Activated CD4-positive, alpha-beta T cell treated with anti-CD3 and anti-CD28 coated beads, Interleukin-2, amount 50 U/mL, for 1 hour (primary cell): ENCODE data around the gene GRIN3A.

Source experiments
- DNase-seq: peaks from one replicate; pipeline ENCODE4 v3.0.0-alpha.2; 2020

GRIN3A gene

DNA sequence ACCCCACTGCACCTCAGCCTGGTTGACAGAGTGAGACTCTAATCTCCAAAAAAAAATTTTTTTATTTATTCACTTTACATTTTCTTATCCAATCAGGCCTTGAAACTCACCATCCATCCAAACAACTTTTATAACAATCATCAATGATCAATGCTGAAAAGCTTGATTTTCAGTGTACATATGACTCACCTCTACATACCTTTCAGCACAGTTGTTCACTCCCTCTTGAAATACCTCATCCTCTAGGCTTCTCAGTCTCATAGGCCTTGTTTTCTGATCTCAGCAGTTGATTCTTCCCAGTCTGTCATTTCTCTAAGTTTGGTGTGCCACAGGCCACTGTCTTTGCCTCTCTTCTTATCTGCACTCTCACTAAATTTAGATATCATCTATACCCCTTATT lies 36.2 kb downstream of the GRIN3A start:
- no peak for DNase-seq

- DNase-seq, result no peak
These were observed 44.7 kb downstream of the GRIN3A start for GRCh38 chr9:101693546-101694336.

DNA sequence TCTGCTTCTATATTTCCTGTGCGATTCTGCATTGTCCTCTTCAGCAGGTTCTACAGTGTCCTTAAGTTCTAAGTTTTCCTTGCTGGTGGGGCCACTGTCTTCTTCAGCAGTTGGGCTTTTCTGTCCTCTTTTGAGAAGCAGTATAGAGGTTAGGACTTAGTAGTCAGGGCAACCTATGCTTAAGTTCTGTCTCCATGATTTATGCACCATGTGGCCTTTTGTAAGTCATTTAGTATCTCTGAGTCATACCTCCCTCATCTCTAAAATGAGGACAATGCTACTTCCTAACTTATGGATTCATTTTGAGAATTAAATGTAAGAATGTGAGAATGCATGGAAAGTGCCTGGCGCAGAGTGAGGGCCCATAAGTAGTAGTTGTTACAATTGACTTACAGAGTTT lies 46.8 kb downstream of the GRIN3A start:
- DNase-seq, result no peak

DNA sequence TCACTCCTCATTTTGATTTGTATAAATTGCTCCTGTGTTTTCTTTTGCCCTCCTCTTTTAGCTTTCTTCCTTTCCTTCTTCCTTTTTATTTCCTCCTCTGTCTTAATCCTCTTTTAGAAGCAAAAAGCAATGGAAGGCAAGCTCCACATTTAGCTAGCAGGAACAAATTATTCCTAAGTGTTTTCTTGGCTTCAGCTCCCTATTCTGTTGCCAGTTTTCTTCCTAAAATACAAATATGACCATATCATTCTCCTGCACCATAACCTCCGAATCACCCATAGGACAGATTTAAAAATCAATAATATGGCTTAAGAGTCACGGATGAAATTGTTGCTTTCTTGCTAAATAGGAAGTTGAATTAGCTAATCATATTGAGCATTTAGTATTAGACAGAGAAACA lies 49.4 kb downstream of the GRIN3A start:
- DNase-seq, result no peak

DNA sequence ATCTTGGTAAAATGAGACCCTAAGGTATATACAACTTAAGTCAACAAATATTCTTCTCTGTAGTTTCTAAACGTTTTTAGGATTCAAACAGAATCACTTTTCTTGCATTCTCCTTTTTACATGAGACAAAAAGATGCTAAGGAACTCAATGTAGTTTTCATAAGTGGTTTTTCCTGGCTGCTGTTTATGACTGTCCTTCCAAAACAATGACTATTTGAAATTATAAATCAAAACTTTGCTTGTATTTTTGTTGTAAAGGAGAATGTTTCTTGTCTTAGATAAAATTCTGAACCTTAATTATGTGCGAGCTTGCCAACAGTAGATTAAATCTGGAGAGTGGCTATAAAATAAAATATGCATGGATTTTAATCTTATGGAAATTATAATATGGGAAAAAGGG lies 53.8 kb downstream of the GRIN3A start:
- DNase-seq, result no peak

DNA sequence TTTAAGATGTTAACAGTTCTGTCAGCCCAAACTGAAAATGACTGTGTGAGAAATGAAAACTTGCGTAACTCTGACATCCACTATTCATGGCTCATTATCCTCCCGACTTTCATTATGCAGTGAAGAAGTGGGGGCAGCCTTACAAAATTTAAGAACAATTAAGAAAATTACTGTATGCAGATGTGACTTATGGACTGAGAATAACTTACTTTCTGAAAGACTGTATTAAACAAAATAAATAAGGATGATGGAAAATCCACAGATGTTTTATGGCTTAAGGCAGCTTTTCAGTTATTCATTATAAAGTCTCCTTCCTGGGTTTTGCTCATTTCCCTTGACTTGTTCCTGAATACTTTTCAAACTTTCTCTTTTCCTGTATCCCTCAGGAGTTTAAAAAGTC lies 55.2 kb downstream of the GRIN3A start:
- DNase-seq, result no peak

DNA sequence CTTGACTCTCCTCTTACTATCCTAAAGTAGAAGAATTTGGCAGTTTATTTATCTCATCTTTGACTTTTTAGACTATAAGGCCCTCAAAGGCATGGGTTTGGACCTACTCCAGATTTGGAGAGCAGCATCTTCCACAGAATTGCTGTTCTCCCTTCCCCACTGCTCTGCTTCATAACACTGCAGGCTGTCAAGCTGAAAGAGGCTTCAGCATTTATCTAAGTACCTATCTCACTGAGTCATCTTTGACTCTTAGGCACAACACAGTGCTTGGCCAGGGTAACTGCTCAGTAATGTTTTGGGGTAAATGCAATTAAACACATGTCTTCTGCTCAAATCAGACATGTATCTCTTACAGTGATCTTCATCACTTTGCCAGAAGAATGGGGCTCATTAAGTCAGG lies 60.6 kb downstream of the GRIN3A start:
- no peak for DNase-seq

- DNase-seq, result no peak
These were observed 63.1 kb downstream of the GRIN3A start for GRCh38 chr9:101675341-101675740.

DNA sequence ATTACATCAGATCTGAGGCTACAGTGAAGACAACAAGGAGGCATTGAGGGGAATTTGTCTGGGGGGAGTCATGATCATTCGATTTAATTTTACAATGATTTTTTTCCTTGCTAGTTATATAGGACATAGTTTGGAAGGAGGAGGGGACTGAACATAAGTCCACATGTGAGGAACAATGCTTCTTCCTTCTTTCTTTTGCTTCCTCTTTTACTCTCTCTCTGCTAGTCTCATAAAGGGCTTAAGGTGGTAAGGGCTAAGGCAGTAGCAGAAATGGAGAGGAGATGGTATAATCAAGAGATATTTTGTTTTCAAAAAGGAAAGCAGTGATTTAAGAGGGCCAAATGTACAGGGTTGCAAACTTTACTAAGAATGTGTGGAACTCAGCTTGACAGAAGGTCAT lies 64.3 kb downstream of the GRIN3A start:
- DNase-seq, result no peak

- no peak for DNase-seq
These were observed 64.8 kb downstream of the GRIN3A start for GRCh38 chr9:101673642-101674041.

DNA sequence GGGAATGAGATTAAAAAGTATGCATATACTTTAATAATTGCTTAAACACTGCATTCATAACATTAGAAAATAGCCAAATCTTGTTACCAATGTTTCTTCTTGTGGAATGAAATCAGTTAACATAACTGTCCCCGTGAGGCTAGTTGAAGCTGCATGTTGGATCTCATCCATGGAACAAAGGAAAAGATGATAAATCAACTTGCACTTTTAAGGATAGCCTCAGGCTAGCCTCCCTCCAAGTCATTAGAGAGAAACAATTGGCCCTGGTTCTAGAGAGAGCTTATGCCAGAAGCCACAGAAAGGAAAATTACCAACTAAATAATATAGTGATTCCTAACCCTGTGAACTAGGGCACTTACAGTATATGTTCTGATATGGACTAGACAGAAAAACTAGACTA lies 66.9 kb downstream of the GRIN3A start:
- no peak for DNase-seq

GRCh38 chr9:101668421-101668820 lies 70.0 kb downstream of the GRIN3A start:
- DNase-seq, result no peak

- DNase-seq, result no peak
These were observed 74.0 kb downstream of the GRIN3A start for GRCh38 chr9:101664453-101664852.

GRCh38 chr9:101652601-101653175 lies 85.8 kb downstream of the GRIN3A start:
- DNase-seq, result no peak

- DNase-seq, result no peak
These were observed 88.3 kb downstream of the GRIN3A start for GRCh38 chr9:101650142-101650541.

GRCh38 chr9:101648493-101648892 lies 90.0 kb downstream of the GRIN3A start:
- no peak for DNase-seq

DNA sequence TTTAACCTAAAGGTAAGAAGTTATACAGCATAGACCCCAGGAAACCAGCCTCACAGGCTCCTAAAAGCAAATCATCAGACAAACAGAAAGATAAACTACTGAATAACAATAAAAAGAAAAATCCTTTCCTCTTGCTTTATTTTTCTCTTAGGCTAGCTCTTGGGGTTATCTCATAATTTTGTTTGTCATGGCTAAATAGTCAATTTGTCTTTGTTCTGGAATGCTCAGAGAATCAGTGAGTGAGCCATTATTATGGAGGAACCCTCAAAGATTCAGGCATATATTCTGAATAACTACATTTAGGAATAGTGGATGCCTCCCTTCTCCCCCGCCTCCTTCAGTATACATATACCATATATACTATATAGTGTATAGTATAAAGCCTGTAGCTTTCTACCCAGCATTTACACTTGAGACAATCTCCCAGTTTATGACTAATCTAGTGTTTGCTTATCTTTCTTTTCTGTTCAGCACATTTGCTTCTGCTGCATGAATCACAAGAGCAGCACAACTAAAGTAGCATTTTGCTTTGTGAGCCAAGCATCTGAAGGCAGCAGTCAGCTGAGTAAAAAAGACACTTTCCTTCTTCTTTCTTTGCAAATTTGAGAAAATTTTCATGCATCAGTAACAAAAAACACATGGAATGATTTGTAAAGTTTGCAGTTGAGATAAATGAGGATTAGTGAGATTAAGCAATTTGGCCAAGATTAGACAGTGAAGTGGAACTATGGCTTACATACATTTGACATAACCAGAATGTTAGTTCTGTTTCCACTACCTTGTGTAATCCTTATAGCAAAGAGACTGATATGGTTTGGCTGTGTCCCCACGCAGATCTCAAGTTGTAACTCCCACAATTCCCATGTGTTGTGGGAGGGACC lies 98.4 kb downstream of the GRIN3A start:
- DNase-seq, result no peak

GRCh38 chr9:101639311-101639710 lies 99.1 kb downstream of the GRIN3A start:
- DNase-seq, result no peak

DNA sequence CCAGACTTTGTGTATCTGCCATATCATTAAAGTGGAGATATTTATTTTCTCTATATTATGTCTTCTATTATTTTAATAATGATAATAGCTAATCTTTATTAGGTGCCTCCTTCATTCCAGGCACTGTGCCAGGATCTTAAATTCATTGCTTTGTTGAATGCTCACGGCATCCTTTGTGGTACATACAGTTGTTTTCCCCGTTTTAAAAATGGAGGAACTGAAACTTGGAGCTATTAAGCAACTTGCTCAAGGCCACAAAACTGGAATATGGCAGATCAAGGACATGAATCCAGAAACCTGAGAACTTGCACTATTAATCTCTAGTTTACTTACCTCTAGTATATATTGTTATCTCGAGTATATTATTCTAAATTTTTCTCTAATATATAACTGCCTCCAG lies 102.2 kb downstream of the GRIN3A start:
- DNase-seq, result no peak

DNA sequence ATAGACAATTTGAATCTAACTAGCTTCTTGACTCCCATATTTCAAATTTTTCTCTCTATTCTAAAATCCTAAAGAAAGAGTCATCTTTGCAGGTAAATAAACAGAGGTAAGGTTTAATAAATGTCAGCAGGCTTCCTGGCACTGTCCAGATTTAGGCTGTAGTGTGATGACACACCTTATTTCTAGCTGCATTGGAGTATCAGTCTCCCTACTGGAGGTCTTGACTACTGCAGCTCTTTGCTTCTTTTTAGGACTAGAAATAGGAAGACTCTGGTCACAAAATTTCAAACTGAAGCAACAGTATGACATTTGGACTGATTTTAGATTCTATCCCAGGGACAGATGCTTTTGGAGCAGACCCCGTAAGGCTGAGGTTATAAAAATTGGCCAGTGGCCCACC lies 103.0 kb downstream of the GRIN3A start:
- DNase-seq, result no peak

- DNase-seq, result no peak
These were observed 103.6 kb downstream of the GRIN3A start for GRCh38 chr9:101634741-101635409.

DNA sequence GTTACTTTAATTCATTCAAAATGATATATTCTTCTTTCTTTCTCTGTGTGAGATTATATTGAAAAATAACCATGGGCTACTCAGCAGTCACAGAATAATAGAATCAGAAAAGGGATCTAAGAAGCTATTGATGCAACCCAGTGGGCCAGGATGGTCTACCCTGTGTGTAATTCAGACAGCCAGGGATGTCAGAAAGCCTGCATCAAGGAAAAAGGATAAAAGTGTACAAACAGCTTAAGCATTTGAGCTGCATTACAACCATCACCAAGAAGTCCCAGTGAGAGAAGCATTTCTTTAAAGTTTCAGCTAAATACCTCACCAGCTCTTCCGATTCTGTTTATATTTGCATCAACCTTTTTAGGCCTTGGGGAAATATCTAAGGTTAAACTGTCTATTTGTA lies 105.8 kb downstream of the GRIN3A start:
- no peak for DNase-seq

DNA sequence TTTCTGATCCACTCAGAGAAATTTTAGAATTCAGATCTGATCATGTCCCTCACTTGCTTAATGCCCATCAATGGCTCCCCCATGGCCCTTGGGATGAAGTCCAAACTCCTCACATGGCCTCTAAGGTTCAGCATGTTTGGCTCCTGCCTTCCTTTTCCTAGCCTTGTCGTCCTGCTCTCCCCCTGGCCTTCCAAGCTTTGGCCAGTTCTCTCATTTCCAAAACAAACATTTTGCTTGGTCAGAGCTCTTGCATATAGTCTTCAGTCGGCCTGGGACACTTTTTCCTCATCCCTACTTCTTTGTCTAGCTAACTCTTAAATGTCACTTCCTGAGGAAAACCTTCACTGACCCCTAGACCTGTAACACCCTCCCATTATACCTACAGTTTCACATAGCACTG lies 106.6 kb downstream of the GRIN3A start:
- no peak for DNase-seq
